HAP-1 (cell line): Measurements from ENCODE around the gene MPHOSPH6.
"Not testable (repeated sequence)": the region's sequence is repeated elsewhere in the genome, so short reads cannot be mapped to it uniquely, and the experiment has no call there.

Source experiments
- DNase-seq, 2 experiments: peaks; one replicate each; pipeline ENCODE4 v3.0.0-alpha.2; 2016 to 2020; ENCODE audit warnings: low spot score in 2 of 2
- H3K27me3 ChIP-seq: fragments of 250-450 bp; sonication (Bioruptor Pico); 2 replicates; pipeline ENCODE4 v1.5.1; 2020; ENCODE audit warnings: low read depth, mild to moderate bottlenecking, moderate library complexity
- H3K36me3 ChIP-seq: fragments of 250-450 bp; sonication (Bioruptor Pico); replicated peaks from 2 replicates; pipeline ENCODE4 v1.5.1; 2020; ENCODE audit warnings: mild to moderate bottlenecking
- H3K4me1 ChIP-seq: fragments of 250-450 bp; sonication (Bioruptor Pico); 2 replicates; pipeline ENCODE4 v1.5.1; 2020; ENCODE audit warnings: mild to moderate bottlenecking
- H3K4me3 ChIP-seq: fragments of 250-450 bp; sonication (Bioruptor Pico); 2 replicates; pipeline ENCODE4 v1.5.1; 2020; ENCODE audit warnings: mild to moderate bottlenecking, moderate library complexity
- H3K9me3 ChIP-seq: fragments of 250-450 bp; sonication (Bioruptor Pico); 2 replicates; pipeline ENCODE4 v1.5.1; 2020; ENCODE audit warnings: mild to moderate bottlenecking, moderate library complexity
- in situ Hi-C: fragments of 300-500 bp; cut with MboI; formaldehyde crosslinking; loops from 3 replicates; pipeline ENCODE4 v1.14.3; 2020; ENCODE audit warnings: low sequenced_read_pairs, inconsistent platforms, mixed read lengths

The MPHOSPH6 gene

DNA sequence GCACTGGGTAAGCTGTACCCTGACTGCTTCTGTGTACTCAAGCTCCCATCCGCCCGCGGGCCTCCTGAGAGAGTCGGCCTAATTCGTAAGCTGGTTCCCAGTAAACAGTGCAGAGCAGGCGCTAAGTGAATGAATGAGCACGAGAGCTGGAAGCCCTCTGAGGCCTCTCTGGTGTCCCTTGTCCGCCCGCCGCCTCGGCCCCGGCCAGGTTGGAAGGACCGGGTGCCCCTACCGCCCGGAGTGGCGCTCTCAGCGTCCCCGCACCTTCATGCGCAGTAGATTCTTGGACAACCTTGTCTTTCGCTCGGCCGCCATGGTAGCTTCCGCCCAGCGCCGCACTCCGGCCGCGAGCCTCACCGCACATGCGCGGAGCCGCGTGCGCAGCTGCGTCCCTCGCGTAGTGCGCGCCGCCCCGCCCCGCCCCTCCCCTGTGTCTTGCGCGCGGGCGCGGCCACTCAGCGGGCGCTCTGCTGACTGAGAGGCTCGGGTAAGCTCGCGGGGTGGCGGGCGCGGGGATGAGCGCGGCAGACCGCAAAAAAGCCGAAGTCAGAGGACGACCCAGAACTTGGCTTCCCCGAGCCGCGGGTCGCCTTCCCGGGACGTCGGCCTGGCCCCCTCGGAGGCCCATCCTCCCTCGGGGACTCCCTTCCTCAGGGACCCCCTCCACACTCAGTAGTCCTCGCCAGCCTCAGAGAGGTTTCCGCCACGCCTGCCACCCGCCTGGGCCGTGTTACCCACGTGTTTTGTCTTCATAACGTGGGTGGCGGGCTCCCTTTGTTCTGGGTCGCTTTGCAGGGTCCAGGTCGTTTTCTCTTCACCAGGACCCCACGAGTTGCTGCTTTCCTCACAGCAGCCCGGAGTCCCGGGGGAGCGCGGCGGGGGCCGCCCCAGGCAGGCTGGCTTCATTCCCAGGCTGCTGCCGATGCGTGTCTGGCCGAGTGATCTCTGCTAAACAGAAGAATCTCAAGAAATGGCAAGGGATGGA is at the start of gene MPHOSPH6:
Gene MPHOSPH6, minus strand, starts transcription at position 364 of the 985 bp plus-strand sequence. Its CDS starts 49 bp downstream, at position 315.
- peaks cover 6% of the 10 kb centered on the region; the same call in 1 of the 2 replicates for H3K27me3 ChIP-seq
- H3K4me3 ChIP-seq = peak within 1 kb of the TSS; percentile 94
- in situ Hi-C loops = no loop called here
- H3K4me1 ChIP-seq = no peaks in the 10 kb centered on the region; the same call in 1 of the 2 replicates
- H3K9me3 ChIP-seq = peaks cover 5% of the 10 kb centered on the region
- H3K36me3 ChIP-seq = peaks cover 14% of the 10 kb centered on the region
- peak; percentile 79 to 91 for DNase-seq

DNA sequence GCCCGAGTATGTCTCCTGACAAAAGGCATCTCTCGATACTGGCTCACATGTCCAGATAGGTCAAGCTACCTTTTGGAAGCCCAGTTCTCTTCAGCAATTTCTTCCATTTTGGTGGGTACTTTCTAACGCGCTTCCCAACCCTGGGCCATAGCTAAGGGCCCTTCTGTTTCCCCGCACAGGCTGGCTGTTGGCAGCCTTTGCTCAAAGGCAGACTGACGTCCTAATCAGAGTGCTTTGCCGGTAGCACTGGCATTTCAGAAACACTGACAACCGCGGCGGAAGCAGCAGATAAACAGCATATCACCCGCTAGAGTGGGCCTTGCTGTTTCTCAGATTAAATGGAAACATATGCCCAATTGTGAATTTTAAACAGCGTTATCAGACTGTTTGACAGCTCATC is 49.3 kb upstream of the MPHOSPH6 start:
- Histone ChIP-seq H3K36me3 (no peaks in the 10 kb centered on the region), H3K27me3 (peaks cover 3% of the 10 kb centered on the region; the same call in 1 of the 2 replicates), H3K4me3 (no peak overlapping the region), H3K9me3 (no peaks in the 10 kb centered on the region), H3K4me1 (no peaks in the 10 kb centered on the region)
- in situ Hi-C loops = no loop called here
- DNase-seq = no peak

DNA sequence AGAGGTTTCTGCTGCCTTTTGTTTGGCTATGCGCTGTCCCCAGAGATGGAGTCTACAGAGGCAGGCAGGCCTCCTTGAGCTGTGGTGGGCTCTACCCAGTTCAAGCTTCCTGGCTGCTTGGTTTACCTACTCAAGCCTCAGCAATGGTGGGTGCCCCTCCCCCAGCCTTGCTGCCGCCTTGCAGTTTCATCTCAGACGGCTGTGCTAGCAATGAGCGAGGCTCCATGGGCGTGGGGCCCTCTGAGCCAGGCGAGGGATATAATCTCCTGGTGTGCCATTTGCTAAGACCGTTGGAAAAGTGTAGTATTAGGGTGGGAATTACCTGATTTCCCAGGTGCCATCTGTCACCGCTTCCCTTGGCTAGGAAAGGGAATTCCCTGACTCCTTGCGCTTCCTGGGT is 39.3 kb upstream of the MPHOSPH6 start:
- DNase-seq, H3K27me3 ChIP-seq, H3K4me1 ChIP-seq, H3K4me3 ChIP-seq, H3K36me3 ChIP-seq, H3K9me3 ChIP-seq, in situ Hi-C loops: not testable (repeated sequence)

GRCh38 chr16:82203198-82203597 is 33.2 kb upstream of the MPHOSPH6 start:
- Histone ChIP-seq H3K27me3 (no peaks in the 10 kb centered on the region), H3K9me3 (no peaks in the 10 kb centered on the region), H3K4me3 (no peak overlapping the region), H3K36me3 (no peaks in the 10 kb centered on the region), H3K4me1 (no peaks in the 10 kb centered on the region)
- in situ Hi-C loops = no loop called here
- no peak for DNase-seq

DNA sequence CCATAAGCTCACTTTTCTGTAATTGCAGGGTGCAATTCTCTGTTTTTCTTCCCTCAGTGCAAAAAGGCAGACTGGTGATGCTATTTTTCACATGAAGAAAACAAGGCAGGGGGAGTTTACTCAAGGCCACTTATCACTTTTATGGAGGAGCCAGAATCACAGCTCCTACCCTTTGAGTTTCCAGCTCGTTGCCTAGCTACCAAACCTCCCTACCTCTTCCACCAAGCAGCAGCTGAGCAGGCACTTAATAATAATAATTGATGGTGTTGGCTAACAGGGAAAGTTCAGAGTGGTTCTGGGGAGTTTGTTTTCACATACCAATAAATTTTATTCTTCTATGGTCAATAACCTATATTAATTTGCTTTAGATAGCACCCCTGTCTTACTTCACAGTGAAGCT is 31.9 kb upstream of the MPHOSPH6 start:
- H3K27me3 ChIP-seq = no peaks in the 10 kb centered on the region
- no peak overlapping the region for H3K4me3 ChIP-seq
- H3K9me3 ChIP-seq = no peaks in the 10 kb centered on the region
- no peak for DNase-seq
- no peaks in the 10 kb centered on the region for H3K36me3 ChIP-seq
- in situ Hi-C loops = no loop called here
- no peaks in the 10 kb centered on the region for H3K4me1 ChIP-seq

DNA sequence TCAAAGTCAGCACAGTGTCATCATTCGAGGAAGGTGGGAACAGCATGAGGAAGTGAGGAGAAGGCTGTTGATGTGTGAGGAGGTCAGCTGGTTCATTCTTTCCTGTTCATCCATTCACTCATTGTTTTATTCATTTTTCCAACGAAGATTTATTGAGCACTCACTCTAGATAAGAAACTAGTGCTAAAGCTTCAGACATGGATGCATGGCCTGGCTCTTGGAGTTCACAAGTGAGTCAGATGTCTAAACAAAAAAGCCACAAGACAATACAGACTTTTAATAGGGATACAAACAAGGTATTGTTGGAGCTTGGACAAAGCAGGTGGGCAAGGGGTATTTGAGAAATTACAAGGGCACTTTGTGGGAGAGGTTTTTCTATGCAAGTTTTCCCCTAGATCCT is 31.3 kb upstream of the MPHOSPH6 start:
- in situ Hi-C loops = no loop called here
- H3K4me1 ChIP-seq = no peaks in the 10 kb centered on the region
- H3K9me3 ChIP-seq = no peaks in the 10 kb centered on the region
- no peak for DNase-seq
- no peaks in the 10 kb centered on the region for H3K27me3 ChIP-seq
- H3K36me3 ChIP-seq = no peaks in the 10 kb centered on the region
- no peak overlapping the region for H3K4me3 ChIP-seq

- no peaks in the 10 kb centered on the region for H3K9me3 ChIP-seq
- no peaks in the 10 kb centered on the region for H3K27me3 ChIP-seq
- no peaks in the 10 kb centered on the region for H3K4me1 ChIP-seq
- in situ Hi-C loops = no loop called here
- H3K36me3 ChIP-seq = no peaks in the 10 kb centered on the region
- H3K4me3 ChIP-seq = no peak overlapping the region
- no peak for DNase-seq
Measured at GRCh38 chr16:82199209-82199608, 29.2 kb upstream of the MPHOSPH6 start.

DNA sequence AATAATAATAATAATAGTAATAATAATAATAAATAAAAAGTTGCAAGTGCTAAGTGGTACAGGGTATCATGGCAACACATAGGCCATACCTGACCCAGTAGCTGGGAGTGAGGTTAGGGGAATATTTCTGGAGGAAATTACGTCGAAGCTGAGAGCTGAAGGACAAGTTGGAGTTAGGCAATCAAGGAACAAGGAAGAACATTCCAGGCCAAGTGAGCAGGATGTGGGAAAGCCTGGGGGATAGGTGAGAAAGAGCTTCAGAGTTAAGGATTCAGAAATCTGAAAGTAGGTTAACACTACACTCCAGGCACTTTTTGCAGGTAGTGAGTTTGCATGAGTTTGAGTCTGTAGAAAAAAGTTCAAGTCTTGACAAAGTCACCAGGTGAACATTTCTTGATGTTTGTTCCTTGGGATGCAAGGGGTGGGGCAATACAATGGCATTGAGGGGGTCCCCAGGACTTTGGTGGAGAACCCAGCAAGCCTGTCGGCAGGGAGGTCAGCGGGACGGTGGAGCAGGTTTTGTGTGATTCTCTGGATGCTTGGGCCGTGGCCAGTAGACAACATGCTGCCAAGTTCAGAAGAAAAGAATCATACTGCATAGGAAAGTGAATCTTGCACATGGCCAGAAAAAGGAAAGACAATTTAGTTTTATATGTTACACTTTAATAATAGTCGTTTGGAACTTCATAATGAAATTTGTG is 27.7 kb upstream of the MPHOSPH6 start:
- in situ Hi-C loops = no loop called here
- H3K9me3 ChIP-seq = no peaks in the 10 kb centered on the region
- H3K4me1 ChIP-seq = no peaks in the 10 kb centered on the region
- no peak for DNase-seq
- no peaks in the 10 kb centered on the region for H3K27me3 ChIP-seq
- no peaks in the 10 kb centered on the region for H3K36me3 ChIP-seq
- no peak overlapping the region for H3K4me3 ChIP-seq

DNA sequence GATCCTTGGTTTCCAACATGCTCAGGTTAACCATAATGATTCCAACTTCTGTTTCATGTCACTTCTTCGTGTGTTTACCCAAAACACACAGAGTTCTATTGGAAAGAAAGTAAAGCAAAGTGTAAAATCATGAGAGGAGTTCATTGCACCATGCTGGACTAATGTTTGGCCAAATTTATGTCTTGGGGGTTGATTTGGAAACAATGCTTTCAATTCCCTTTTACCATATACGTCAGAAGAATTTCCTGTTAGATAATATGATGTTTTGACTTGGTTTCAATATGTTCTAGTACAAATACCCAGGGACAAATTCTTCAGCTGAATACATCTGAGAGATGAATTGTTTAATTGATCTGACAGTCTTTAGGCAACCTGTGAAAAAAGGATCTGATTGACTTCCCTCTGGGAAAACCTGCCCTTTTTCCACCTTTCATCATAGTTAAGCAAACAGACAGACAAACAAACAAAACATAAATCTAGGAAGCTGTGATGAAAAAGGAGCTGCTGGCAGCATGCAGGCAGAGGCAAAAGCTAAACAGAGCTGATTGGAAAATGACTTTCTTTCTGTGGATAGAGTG is 26.0 kb upstream of the MPHOSPH6 start:
- Histone ChIP-seq H3K27me3 (no peaks in the 10 kb centered on the region; the same call in 1 of the 2 replicates), H3K4me3 (no peak overlapping the region), H3K4me1 (no peaks in the 10 kb centered on the region), H3K9me3 (no peaks in the 10 kb centered on the region), H3K36me3 (no peaks in the 10 kb centered on the region)
- in situ Hi-C loops = no loop called here
- DNase-seq = no peak

DNA sequence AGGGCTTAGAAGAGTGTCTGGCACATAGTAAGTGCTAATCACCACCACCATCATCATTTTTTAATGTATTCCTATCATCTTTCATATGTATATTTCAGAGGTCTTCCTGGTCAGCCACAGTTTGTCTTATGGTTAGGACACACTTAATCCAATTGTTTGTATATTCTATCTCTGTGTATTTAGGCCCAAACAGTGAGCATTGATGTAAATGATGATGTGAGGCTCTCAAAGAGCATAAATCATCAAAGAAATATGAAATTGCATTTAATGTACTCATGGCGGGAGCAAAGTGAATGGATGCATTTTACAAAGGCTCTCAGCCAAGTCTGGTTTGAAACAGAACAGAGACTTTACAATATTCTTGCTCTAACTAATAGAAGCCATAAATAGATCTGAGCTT is 24.1 kb upstream of the MPHOSPH6 start:
- no peak overlapping the region for H3K4me3 ChIP-seq
- H3K27me3 ChIP-seq = peaks cover 5% of the 10 kb centered on the region
- no peak for DNase-seq
- H3K4me1 ChIP-seq = no peaks in the 10 kb centered on the region
- no peaks in the 10 kb centered on the region for H3K9me3 ChIP-seq
- H3K36me3 ChIP-seq = no peaks in the 10 kb centered on the region
- in situ Hi-C loops = no loop called here

GRCh38 chr16:82192665-82193064 is 22.6 kb upstream of the MPHOSPH6 start:
- in situ Hi-C loops = no loop called here
- peaks cover 9% of the 10 kb centered on the region for H3K27me3 ChIP-seq
- H3K4me3 ChIP-seq = no peak overlapping the region
- no peak for DNase-seq
- H3K4me1 ChIP-seq = no peaks in the 10 kb centered on the region
- H3K9me3 ChIP-seq = no peaks in the 10 kb centered on the region
- no peaks in the 10 kb centered on the region for H3K36me3 ChIP-seq

GRCh38 chr16:82190386-82190785 is 20.4 kb upstream of the MPHOSPH6 start:
- no peak overlapping the region for H3K4me3 ChIP-seq
- H3K36me3 ChIP-seq = no peaks in the 10 kb centered on the region
- no peaks in the 10 kb centered on the region for H3K9me3 ChIP-seq
- no peak for DNase-seq
- in situ Hi-C loops = no loop called here
- peaks cover 14% of the 10 kb centered on the region for H3K27me3 ChIP-seq
- H3K4me1 ChIP-seq = no peaks in the 10 kb centered on the region

- Histone ChIP-seq H3K9me3 (no peaks in the 10 kb centered on the region), H3K4me3 (no peak overlapping the region), H3K27me3 (peaks cover 14% of the 10 kb centered on the region), H3K36me3 (no peaks in the 10 kb centered on the region), H3K4me1 (peaks cover 2% of the 10 kb centered on the region)
- no peak for DNase-seq
- in situ Hi-C loops = no loop called here
Measured at GRCh38 chr16:82187829-82188228, 17.8 kb upstream of the MPHOSPH6 start.

- H3K27me3 ChIP-seq = peaks cover 11% of the 10 kb centered on the region
- H3K9me3 ChIP-seq = no peaks in the 10 kb centered on the region
- H3K4me3 ChIP-seq = no peak overlapping the region
- in situ Hi-C loops = no loop called here
- H3K36me3 ChIP-seq = no peaks in the 10 kb centered on the region
- H3K4me1 ChIP-seq = peaks cover 15% of the 10 kb centered on the region
- no peak for DNase-seq
Measured at GRCh38 chr16:82185012-82185411, 15.0 kb upstream of the MPHOSPH6 start.
